DMS153 (cell line): ENCODE data around the gene TEX264.

ENCODE experiments used
- DNase-seq: peaks from one replicate; lab custom pipeline; 2025; lab: John Stamatoyannopoulos, UW

TEX264 gene

GRCh38 chr3:51750878-51751277 is 79.8 kb downstream of the TEX264 start:
- DNase-seq: no peak

GRCh38 chr3:51751287-51751686 is 80.2 kb downstream of the TEX264 start:
- DNase-seq: no peak
